Prostate gland (tissue), 2 donors: Measurements from ENCODE around the gene FAF1.

ENCODE experiments used
- POLR2A ChIP-seq: fragments of 450-650 bp; IDR thresholded peaks from one replicate; pipeline ENCODE4 v1.6.1; 2016; ENCODE audit warnings: antibody characterized with exemption, mild to moderate bottlenecking
- POLR2AphosphoS5 ChIP-seq: sonication (generic); formaldehyde crosslinking; IDR thresholded peaks from one replicate; pipeline ENCODE4 v1.6.1; 2017; ENCODE audit warnings: antibody characterized with exemption
- TF ChIP-seq, protein P1 (sequence below), 4 experiments: fragments of 200-600 bp in 2 of 4; fragments of 450-650 bp in 2 of 4; sonication (generic) in 2 of 4; IDR thresholded peaks; 1 replicate in 3 of 4; 2 replicates in 1 of 4; pipeline ENCODE4 v1.5.1; 2016 to 2019; ENCODE audit warnings: antibody characterized with exemption in 4 of 4, mild to moderate bottlenecking in 2 of 4, moderate library complexity in 2 of 4

DNA sequence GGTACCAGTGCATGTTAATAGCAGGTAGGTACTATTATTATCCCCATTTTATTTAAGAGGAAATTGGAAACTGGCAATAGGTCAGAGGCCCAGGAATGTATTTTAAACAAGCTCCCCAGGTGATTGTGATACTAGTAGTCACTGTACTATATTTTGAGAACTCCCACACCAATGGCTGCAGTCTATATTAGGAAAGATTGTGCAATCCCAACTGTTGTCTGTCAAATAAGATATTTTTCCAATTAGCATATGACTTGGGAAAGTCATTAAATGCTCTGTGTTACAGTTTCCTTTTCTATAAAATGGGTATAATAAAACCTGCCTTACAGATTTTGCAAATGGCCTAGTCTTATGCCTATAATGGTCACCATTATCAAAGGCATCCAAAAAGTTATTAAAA lies 442.6 kb downstream of the FAF1 start:
- TF ChIP-seq, protein P1, sequence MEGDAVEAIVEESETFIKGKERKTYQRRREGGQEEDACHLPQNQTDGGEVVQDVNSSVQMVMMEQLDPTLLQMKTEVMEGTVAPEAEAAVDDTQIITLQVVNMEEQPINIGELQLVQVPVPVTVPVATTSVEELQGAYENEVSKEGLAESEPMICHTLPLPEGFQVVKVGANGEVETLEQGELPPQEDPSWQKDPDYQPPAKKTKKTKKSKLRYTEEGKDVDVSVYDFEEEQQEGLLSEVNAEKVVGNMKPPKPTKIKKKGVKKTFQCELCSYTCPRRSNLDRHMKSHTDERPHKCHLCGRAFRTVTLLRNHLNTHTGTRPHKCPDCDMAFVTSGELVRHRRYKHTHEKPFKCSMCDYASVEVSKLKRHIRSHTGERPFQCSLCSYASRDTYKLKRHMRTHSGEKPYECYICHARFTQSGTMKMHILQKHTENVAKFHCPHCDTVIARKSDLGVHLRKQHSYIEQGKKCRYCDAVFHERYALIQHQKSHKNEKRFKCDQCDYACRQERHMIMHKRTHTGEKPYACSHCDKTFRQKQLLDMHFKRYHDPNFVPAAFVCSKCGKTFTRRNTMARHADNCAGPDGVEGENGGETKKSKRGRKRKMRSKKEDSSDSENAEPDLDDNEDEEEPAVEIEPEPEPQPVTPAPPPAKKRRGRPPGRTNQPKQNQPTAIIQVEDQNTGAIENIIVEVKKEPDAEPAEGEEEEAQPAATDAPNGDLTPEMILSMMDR (IDR thresholded peaks at IDR 0.05) = no peak
- no peak for TF ChIP-seq POLR2A
- no peak for TF ChIP-seq POLR2AphosphoS5
